Right renal pelvis (tissue), 4 donors: ENCODE measurements around the gene BTBD17. TPM values are rescaled to one million over a fixed set of nuclear protein-coding genes. Genes with fewer than 3 reads are reported as not detected.
"Not testable (repeated sequence)": the region's sequence is repeated elsewhere in the genome, so short reads cannot be mapped to it uniquely, and the experiment has no call there.

Experiments used
- DNase-seq, 4 donors: peaks; one replicate each; pipeline ENCODE4 v3.0.0-alpha.2; 2013; ENCODE audit warnings: low read depth in 4 of 4, low spot score in 3 of 4, missing footprints in 1 of 4
- polyA plus RNA-seq, 4 donors: library from polyadenylated mRNA; unstranded; fragments of 120-200 nt; gene quantifications; one replicate each; pipeline ENCODE4 v1.2.1, GENCODE V29; 2013; ENCODE audit not compliant: insufficient read length in 4 of 4

Gene BTBD17, protein sequence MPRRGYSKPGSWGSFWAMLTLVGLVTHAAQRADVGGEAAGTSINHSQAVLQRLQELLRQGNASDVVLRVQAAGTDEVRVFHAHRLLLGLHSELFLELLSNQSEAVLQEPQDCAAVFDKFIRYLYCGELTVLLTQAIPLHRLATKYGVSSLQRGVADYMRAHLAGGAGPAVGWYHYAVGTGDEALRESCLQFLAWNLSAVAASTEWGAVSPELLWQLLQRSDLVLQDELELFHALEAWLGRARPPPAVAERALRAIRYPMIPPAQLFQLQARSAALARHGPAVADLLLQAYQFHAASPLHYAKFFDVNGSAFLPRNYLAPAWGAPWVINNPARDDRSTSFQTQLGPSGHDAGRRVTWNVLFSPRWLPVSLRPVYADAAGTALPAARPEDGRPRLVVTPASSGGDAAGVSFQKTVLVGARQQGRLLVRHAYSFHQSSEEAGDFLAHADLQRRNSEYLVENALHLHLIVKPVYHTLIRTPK
- polyA plus RNA-seq = under 1 TPM; 0.15 to 0.25 (median 0.22) TPM

DNA sequence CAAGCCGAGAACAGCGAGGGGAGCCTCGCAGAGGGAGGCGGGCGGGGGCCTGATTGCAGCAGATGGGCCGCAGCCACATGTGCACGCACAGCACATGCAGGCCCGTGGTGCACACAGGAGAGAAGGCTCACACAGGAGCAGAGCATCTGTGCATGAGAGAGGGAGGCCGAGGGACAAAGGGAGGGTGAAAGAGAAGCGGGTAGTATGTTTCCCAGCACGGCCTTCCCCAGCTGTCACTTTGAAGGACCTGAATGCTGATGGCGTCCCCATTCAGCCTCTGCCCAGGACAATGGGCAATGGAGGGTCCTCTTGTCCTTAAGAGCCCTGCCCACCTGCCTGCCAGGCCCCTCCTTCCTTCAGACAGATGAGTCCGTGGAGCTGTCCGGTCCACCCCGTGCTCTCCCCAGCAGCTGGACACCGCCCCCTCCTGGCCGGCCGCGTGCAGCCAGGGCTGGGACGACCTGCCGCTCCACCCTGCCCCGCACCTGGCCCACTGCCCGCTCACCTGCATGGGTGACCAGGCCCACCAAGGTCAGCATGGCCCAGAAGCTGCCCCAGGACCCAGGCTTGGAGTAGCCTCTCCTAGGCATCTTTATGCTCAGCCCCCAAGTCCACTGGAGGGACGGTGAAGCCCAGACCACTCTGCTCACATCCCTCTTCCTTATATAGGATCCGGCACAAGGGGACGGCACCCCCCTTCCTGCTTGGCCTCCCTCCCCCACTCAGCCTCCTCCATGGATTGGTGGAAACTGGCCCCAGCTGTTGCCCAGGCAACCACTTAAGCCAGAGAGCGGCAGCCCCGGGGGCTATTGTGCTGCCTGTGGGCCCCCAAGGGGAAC is at the start of gene BTBD17:
TSS of gene BTBD17 (minus strand) at position 639 of the 839 bp plus-strand sequence. CDS start at position 590, 49 bp downstream.
- DNase-seq = no peak

DNA sequence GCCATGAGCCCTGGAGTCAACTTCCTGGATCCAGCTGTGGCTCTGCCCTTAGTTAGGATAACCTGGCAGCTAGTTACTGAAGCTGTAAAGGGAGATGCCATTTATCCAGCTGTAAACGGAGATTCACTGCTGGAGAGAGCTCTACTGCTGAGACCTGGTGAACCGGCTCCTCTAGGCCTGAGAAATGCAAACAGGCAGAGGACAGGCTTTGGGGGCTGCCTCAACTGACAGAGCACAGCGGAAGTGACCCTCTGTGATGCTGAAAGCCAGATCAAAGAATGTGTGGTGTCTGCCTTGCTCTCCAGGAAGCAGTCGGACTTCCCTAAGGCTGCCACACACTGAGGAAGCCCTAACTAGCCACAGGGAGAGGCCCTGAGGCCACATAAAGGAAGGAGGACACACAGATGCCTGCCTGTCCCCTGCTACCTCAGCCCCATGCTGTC is 48.4 kb upstream of the BTBD17 start:
- no peak for DNase-seq

DNA sequence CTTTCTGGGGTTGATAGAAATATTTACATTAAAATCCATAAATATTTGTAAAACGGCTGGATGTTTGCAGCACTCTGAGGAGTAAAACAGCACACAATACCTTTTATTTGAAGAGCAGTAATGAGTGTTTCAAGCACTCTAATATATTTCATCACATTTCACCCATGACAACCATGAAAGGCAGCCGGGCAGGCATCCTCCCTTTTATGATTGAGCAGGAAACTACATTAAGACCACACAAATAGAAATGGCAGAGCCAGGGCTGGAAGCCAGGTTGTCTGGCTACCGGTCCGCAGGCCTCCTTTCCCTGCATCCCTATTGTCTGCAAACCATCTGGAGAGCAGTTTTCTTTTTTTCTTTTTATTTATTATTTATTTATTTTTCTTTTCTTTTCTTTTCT is 47.1 kb upstream of the BTBD17 start:
- DNase-seq = no peak

DNA sequence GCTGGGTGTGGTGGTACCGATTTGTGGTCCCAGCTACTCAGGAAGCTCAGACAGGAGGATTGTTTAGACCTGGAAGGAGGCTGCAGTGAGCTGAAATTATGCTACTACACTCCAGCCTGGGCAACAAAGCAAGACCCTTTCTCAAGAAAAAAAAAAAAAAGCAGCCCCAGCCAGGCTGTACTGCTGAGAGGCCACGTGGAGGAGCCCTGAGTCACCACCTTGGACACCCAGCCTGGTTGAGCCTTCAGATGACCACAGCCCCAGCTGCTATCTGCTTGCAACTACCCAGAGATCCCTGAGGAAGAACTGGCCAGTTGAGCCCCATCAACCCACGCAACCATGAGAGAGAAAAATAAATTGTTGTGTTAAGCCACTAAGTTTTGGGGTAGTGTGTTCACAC is 46.6 kb upstream of the BTBD17 start:
- DNase-seq = no peak

DNA sequence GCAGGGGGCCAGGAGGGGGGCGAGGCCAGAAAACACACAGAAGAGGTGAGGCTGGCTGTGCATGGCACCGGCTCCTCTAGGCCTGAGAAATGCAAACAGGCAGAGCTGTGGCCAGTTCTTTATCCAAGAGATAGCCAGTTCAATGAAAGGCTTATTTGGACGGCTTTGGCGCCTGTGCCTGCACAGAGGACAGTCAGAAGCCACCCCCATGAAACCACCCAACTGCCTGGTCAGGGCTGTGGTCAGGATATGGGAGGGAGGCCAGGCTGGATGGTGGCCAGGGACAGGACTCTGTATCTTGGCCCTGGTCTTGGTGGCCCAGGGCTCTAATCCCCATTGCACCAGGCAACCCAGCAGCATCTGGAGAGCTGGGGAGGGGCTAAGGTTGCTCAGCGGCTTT is 45.7 kb upstream of the BTBD17 start:
- DNase-seq = no peak

DNA sequence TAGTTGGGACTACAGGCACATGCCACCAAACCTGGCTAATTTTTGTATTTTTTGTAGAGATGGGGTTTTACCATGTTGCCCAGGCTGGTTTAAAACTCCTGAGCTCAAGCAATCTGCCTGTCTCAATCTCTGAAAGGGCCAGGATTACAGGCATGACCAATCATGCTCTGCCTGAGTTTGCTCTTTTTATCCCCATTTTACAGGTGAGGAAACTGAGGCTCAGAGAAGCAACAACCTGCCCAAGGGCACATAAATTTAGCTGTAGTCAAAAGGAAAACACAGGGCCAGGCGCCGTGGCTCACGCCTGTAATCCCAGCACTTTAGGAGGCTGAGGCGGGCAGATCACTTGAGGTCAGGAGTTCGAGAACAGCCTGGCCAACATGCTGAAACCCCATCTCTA is 43.6 kb upstream of the BTBD17 start:
- not testable (repeated sequence) for DNase-seq

DNA sequence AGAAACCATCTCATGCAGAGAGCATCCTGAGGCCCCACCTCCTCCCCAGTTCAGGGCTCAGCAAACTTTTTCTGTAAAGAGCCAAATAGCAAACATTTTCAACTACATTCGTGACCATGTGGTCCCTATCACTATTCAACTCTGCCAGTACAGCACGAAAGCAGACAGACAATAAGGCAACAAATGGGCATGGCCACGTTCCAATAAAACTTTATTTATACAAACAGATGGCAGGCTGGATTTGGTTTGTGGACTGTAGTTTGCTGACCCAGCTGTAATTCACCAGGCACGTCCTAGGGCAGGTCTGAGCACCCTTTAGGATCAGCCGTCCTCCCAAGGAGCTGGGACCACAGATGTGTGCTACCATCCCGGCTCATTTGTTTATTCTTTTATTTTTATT is 43.1 kb upstream of the BTBD17 start:
- no peak for DNase-seq

DNA sequence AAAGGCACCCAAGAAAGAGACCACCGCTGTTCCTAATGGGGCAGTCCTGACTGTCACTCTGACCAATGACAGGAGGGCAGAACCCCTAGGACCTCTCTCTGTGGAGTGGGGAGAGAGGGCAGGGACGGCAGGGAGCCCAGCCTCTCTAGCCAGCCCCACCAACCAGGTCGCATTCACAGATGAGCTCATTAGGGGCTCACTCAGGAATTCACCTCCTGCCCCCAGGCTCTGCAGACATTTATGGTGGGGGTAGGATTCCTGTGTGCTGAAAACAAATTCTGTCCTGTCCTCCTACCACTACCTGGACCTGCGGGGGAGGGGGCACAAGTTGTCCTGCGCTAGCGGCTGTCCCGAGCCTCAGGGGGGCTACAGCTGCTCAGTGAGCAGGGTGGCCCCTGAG is 42.5 kb upstream of the BTBD17 start:
- DNase-seq = no peak

DNA sequence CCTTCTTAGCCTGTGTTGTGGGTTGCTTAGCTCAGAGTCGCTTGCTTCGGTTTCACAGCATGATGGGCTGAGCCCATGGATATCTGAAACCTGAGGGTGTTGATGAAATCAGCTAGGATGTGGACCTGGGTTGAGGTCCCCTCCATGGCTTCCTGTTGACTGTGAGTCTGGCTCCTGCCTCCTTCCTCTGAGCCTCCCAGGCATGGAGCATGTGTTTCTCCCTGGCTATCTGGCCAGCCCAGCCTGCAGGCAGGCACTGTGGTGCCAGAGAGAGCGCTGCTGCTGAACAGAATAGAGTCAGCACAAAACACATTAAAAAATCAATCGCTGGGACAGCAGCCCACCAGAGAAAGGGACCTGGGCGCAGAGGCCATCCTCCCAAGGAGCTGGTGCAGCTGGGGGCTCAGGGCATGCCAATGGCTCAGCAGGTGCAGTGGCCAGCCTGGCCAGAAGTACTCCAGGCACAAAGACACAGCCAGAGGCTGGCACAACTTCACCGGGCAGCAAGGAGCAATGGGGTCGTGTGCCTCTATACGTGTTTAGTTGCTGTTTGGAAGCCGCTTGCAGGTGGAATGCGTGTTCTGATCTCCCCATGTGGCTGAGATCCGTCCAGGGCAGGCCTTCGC is 42.0 kb upstream of the BTBD17 start:
- DNase-seq = no peak

DNA sequence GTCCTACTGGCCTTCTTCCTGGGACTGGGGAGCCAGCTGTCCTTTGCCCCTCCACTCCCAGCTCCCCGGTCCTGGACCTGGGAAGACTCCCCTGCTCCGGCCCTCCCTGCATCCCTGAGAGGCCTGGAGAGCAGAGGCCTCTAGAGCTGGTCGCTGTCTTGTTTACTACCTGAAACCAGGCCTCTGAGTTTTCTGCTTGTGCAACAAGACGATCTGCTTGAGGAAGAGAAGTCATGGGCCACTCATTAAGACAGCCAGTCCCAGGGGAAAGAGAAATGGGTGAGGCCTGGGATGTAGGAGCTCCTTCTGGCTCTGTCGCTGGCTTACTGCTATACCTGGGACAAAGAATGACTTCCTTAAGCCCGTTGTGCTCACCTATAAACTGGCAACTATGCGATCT is 40.4 kb upstream of the BTBD17 start:
- DNase-seq = no peak

DNA sequence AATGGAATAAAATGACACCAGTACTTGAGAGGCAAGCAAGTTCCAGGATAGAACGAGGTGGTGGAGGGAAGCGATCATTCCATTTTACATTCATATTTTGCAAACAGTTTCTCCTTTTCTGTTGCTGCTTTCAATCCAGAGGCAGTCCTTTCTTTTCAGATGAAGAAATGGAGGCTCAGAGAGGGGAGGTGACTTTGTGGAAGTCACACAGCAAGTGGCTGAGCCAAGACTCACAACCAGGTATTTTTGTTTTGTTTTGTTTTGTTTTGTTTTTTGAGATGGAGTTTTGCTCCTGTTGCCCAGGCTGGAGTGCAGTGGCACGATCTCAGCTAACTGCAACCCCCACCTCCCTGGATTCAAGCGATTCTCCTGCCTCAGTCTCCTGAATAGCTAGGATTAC is 34.9 kb upstream of the BTBD17 start:
- no peak for DNase-seq

DNA sequence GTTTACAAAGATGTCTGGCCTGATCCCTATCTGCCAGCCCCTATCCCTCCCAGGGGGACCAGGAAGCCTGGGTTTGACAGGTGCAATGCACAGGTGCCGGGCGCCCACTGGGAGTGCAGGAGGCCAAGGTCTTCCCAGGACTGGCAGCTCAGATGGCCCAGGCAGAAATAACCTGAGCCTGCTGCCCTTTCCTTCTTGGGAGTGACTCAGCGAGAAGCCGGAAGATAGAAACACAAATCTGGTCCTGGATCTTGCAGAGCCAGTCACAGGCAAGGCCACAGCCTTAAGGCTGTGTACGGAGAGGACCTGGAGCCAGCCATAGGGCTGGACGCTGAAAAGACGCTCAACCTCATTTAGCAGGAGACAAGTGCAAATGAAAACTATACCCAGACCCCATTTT is 33.3 kb upstream of the BTBD17 start:
- DNase-seq = no peak

DNA sequence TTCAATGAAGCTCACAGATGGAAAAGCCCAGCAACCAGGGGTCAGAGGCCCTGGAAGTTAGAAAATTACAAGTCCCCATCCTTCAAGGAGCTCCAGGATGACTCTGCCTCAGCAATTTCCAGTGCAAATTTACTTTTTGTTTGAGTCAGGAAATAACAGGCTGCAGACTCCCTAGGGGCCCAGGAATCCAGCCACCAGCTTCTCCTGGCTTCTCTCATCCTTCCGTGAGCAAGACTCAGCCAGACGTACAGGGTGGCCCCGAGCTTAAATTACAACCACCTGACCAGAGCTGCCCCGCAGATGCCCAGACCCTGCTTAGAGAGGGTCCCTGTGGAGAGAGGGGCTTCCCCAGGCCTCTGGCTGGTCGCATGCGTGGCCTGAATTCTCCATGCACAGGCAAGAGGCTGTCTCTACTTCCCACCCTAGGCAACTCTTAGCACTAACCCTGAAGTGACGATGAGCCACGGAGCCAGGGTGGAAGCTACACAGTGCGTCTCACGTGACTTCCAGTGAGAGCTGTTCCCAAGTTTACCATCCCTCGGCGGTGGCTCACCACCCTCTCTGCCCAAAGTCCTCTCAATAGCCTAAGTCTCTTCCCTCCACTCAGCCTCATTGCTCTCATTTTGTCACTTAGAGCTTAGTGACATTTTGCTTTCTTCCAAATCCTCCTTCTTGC is 32.7 kb upstream of the BTBD17 start:
- DNase-seq = no peak

DNA sequence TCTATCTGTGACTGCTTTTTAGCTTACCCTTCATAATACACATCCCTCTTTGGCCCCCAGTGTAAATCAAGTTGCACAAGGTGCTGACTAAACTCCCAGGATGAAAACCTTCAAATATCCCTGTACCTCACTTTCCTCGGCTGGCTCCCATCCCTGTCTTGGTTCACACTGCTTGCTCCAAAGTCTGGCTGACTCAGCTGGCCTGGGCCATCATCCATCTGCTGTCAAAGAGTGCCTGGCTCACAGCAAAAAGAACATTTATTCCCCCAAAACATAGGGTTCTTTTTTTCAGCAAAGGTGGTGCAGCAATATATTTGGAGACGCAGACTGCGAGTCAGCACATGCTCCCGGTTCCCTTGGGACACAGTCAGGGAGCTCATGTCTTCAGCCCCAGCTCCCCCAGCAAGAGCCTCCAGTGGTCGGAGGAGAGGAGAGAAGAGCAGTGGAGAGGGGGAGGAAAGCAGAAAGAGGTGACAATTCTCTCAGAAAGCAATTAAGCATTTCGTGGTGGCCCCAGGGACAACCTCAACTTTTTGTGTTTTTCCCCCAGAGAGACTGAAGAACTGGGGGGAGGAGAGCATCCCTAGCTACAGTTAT is 31.8 kb upstream of the BTBD17 start:
- no peak for DNase-seq

DNA sequence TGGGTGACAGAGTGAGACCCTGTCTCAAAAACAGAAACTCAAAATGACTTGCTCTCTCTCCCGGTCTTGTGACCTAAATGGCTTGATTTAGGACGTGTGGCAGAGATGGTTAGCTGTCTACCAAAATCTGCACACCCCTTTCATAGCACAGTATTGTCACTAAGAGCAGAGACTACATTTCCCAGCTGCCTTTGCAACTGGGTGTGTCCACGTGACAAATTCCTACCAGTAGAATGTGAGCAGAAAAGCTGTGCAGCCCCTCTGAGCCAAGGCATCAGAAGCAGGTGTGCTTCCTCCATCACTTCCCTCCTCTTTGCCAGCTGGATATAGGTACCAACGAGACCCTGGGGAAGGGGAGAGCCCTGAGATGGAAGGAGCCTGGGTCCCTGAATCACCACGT is 31.2 kb upstream of the BTBD17 start:
- DNase-seq = no peak

DNA sequence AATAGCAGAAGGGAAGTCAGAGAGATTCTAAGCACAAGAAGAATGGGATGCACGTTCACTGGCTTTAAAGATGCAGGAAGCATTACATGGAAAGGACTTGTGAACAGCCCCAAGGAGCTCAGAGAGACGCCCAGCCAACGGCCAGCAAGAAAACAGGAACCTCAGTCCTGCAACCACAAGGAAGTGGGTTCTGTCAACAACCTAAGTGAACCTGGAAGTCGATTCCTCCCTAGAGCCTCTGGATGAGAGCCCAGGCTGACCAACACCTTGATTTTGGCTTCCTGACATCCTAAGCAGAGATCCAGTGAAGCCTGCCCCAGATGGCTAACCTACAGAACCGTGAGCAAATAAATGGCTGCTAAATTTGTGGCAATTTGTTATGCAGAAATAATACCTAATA is 30.1 kb upstream of the BTBD17 start:
- DNase-seq = no peak

DNA sequence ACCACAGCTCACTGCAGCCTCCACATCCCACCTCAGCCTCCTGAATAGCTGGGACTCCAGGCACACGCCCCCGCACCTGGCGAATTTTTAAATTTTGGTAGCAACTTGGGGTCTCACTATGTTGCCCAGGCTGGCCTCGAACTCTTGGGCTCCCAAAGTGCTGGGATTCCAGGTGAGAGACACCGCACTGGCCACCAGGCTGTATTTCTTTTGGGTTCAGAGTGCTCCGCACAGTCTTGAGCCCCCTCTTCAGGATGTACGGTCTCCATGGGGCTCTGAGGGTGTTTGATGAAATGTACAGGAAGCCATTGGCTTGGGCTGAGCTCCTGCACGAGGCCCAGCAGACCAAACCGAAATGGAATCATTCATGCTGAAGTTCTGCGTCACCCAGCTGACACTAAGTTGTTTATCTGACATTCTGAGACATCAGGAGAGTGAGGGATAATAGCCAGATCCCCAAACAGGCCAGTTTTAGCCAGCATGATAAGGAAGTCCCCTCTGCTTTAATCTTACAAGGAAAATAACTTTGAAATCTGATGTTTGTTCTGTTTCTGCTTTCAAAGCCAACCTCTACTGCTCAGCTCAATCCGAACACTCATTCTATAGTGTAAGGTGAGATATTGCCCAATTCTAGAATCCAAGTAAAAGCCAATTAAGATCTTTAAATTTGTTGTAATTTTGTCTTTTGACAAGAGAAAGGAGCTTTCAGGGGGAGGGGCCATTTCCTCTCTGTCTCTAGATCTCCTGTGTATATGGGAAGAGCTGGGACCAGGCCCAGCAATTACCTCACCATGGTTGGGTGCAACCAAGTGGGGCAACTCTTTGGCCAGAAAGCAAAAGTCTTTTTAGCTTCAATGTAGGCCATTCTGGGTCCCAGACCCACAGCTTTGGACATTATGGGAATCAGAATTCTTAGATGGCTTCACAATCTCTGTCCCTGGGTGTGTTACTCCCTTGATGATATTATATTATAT is 29.3 kb upstream of the BTBD17 start:
- DNase-seq = no peak

DNA sequence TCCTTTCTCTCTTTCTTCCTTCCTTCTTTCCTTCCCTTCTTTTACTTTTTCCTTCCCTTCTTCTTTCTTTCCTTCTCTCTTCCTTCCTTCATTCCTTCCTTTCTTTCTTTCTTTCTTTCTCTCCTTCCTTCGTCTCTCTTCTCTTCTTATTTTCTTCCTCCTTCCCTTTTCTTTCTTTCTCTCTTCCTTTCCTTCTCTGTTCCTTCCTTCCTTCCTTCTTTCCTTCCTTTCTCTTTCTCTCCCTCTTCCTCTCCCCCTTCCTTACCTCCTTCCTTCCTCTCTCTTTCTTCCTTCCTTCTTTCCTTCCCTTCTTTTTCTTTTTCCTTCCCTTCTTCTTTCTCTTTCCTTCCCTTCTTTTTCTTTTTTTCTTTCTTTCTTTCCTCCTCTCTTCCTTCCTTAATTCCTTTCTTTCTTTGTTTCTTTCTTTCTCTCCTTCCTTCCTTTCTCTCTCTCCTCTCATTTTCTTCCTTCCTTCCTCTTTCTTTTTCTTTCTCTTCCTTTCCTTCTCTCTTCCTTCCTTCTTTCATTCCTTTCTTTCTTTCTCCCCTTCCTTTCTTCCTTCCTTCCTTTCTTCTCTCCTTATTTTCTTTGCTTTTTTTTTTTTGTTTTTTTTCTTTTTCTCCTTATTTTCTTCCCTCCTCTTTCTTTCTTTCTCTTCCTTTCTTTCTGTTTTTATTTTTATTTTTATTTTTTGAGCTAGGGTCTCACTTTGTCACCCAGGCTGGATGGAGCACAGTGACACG is 28.4 kb upstream of the BTBD17 start:
- no peak for DNase-seq
